HG02938 (cell line): ENCODE measurements around the gene DCP1B.

Experiments used
- ATAC-seq: cut with Tn5 transposase; IDR thresholded peaks from one replicate; pipeline ENCODE4 v1.9.1; 2021; ENCODE audit warnings: mild to moderate bottlenecking, moderate library complexity; ENCODE audit not compliant: unreplicated experiment

Gene DCP1B

GRCh38 chr12:2004113-2004929 is at the start of gene DCP1B:
DCP1B (minus strand) TSS chr12:2004457; CDS start chr12:2004431, 26 bp downstream.
- peak; percentile 95 for ATAC-seq

- no peak for ATAC-seq
Measured at GRCh38 chr12:2053691-2054090, 49.4 kb upstream of the DCP1B start.

- ATAC-seq = no peak
Measured at GRCh38 chr12:2052826-2053678, 48.8 kb upstream of the DCP1B start, which contains the start of gene CACNA1C. CACNA1C (plus strand) TSS chr12:2052987; CDS start chr12:2053563, 576 bp downstream.

- no peak for ATAC-seq
Measured at GRCh38 chr12:2051700-2052621, 47.7 kb upstream of the DCP1B start.

- no peak for ATAC-seq
Measured at GRCh38 chr12:2049604-2050540, 45.6 kb upstream of the DCP1B start.

- no peak for ATAC-seq
Measured at GRCh38 chr12:2047752-2048151, 43.5 kb upstream of the DCP1B start.

- no peak for ATAC-seq
Measured at GRCh38 chr12:2046957-2047356, 42.7 kb upstream of the DCP1B start.

- no peak for ATAC-seq
Measured at GRCh38 chr12:2044165-2044564, 39.9 kb upstream of the DCP1B start.

- no peak for ATAC-seq
Measured at GRCh38 chr12:2043054-2043453, 38.8 kb upstream of the DCP1B start.

- no peak for ATAC-seq
Measured at GRCh38 chr12:2039034-2039433, 34.8 kb upstream of the DCP1B start.

- ATAC-seq = no peak
Measured at GRCh38 chr12:2035431-2036055, 31.3 kb upstream of the DCP1B start.

GRCh38 chr12:2034633-2035430 is 30.6 kb upstream of the DCP1B start:
- ATAC-seq = no peak

GRCh38 chr12:2032506-2032905 is 28.2 kb upstream of the DCP1B start:
- ATAC-seq = no peak

- ATAC-seq = no peak
Measured at GRCh38 chr12:2029851-2030250, 25.6 kb upstream of the DCP1B start.

GRCh38 chr12:2027351-2027750 is 23.1 kb upstream of the DCP1B start:
- no peak for ATAC-seq

- no peak for ATAC-seq
Measured at GRCh38 chr12:2023365-2023764, 19.1 kb upstream of the DCP1B start.

GRCh38 chr12:2020511-2020910 is 16.3 kb upstream of the DCP1B start:
- no peak for ATAC-seq

- ATAC-seq = no peak
Measured at GRCh38 chr12:2019126-2019525, 14.9 kb upstream of the DCP1B start.
